ENCODE measurements around the gene BNC2.

DNA sequence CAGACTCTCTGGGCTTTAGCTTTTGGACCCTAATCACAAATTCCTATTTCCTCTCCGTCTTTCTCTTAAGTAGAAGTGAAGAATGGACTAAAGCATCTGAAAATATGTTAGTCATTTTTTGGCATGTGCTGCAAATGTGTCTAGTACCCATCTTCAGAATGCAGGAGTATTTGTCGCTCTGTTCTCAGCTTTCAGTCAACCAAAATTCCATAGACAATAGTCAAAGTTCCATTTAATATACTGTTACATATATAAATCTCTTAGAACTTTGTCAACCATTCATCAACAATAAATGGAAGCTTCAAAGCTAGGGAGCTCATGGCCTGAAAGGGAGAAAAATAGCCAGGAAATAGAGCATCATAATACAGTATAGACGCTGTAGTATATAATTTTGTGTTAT, 509.4 kb downstream of the BNC2 start:
- no peak for TF ChIP-seq ZNF274 (IDR thresholded peaks at IDR 0.05; ENCODE audit: low read length)
- no peak for TF ChIP-seq ZNF274 (tag by site-specific recombination; IDR thresholded peaks at IDR 0.05; ENCODE audit: borderline replicate concordance)
- TF ChIP-seq CTCF (tag by site-specific recombination; IDR thresholded peaks at IDR 0.05) = no peak
- TF ChIP-seq PATZ1 (tag by site-specific recombination; IDR thresholded peaks at IDR 0.05) = no peak
- TF ChIP-seq BCL11A (tag by site-specific recombination; IDR thresholded peaks at IDR 0.05; ENCODE audit: low read depth) = no peak
- no peak for TF ChIP-seq ZNF335 (tag by site-specific recombination; conservative IDR thresholded peaks at IDR 0.05)
- TF ChIP-seq YY1 (tag by site-specific recombination; IDR thresholded peaks at IDR 0.05) = no peak
- TF ChIP-seq OSR2 (tag by site-specific recombination; IDR thresholded peaks at IDR 0.05) = no peak
- no peak for TF ChIP-seq ZNF214 (tag by site-specific recombination; IDR thresholded peaks at IDR 0.05; ENCODE audit: borderline replicate concordance)
- TF ChIP-seq ZNF248 (tag by site-specific recombination; IDR thresholded peaks at IDR 0.05) = no peak
- TF ChIP-seq ZEB2 (tag by site-specific recombination; IDR thresholded peaks at IDR 0.05) = no peak

Data from HEK293 (cell line).